ENCODE data around the gene SLPI.

GRCh38 chr20:45212836-45213235, 41.5 kb downstream of the SLPI start:
- no peak for TF ChIP-seq EZH2 (IDR thresholded peaks at IDR 0.05)
- no peak for TF ChIP-seq POLR2AphosphoS5 (IDR thresholded peaks at IDR 0.05; ENCODE audit: borderline replicate concordance, low read depth, low read length)
- no peak for TF ChIP-seq FOXP2 (optimal IDR thresholded peaks at IDR 0.05; ENCODE audit: control extremely low read depth, extremely low read length, insufficient read depth)
